Activated naive CD4-positive, alpha-beta T cell (primary cell): ENCODE measurements around the gene ESR2.
"Not testable (repeated sequence)": the region's sequence is repeated elsewhere in the genome, so short reads cannot be mapped to it uniquely, and the experiment has no call there.

Experiments
- DNase-seq, 4 experiments: peaks; one replicate each; lab custom pipeline; 2025; lab: John Stamatoyannopoulos, UW

ESR2 gene

GRCh38 chr14:64137657-64138290, 156.4 kb downstream of the ESR2 start:
- no peak for DNase-seq

DNA sequence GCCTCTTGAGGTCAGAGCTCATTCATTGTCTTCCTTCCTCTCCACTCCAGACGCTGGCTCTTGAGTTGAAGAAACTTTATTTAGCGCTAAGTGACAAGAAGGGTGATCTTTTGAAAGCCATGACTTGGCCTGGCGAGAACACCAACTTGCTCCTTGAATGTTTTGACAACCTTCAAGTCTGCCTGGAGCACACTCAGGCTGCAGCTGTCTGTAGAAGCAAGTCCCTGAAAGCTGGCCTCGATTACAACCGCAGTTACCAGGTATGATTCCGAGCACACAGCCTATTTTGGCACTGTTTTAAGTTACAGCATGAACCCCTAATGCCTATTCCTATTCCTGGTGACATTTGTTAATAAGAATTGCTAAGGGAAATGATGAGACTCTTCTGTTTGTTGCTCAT, 167.6 kb downstream of the ESR2 start:
- no peak for DNase-seq

- no peak for DNase-seq
Observed at GRCh38 chr14:64125270-64125669, 168.9 kb downstream of the ESR2 start.

DNA sequence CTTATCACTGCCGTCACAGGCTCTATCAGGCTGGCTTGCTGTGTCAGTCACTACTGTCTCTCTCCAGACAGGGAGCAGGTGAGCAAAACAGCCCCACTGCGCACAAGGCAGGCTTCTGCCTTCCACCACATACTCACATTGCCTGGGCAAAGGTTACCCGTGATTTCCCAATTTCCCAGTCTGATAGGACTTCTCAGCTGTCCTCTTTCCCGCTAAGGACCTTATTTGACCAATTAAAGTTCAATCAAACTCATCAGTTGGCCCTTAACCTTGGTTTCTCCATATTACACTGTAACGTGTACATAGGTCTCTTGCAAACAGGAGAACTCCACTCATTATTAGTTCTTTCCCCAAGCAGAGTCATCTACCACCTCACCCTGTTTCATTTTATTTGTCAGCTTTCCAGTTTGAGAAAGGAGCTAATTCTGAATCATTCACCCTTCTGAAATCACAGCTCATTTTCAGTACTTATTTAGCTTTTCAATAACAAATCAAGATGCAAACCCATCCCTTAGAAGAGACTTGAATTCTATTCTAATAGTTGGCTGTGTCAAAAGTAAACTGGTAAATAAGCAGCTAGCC, 170.8 kb downstream of the ESR2 start:
- no peak for DNase-seq

DNA sequence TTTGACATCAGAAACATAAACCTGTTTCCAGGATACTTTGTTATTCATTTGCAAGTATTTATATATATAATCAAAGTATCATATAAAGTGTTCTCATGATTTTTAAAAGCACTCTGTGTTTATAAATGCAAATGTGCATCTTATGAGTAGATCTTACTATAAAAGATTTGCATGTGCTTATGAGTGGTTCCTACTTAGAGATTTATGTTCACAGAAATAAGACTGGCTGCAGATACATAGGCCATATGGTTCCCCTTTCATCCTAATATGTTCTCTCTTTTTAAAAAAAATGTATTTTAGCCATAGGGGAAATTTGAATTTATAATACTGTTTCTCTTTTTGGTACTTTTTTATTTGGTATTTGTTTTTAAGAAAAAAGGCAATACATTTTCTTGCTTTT, 174.2 kb downstream of the ESR2 start:
- DNase-seq: no peak

DNA sequence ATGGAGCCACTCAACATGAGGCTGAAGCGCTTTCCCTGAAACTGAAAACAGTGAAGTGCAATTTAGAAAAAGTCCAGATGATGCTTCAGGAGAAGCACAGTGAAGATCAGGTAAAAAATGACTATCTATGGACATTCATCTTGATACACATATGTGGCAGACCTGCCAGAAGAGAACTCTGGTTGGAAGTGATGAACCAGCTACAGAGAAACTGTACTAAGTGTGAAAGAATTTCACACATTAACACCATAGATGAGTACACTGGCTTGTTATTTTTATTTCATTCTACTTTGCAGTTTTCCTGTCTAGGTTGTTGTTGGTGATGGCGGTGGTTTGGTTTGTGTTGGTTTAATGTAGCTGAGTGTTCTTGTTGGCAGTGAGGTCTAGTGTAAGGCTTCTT, 174.7 kb downstream of the ESR2 start:
- DNase-seq: no peak

- no peak for DNase-seq
Observed at GRCh38 chr14:64118892-64119291, 175.3 kb downstream of the ESR2 start.

GRCh38 chr14:64118403-64118742, 175.8 kb downstream of the ESR2 start:
- DNase-seq: not testable (repeated sequence)

- no peak for DNase-seq
Observed at GRCh38 chr14:64117671-64118402, 176.3 kb downstream of the ESR2 start.

DNA sequence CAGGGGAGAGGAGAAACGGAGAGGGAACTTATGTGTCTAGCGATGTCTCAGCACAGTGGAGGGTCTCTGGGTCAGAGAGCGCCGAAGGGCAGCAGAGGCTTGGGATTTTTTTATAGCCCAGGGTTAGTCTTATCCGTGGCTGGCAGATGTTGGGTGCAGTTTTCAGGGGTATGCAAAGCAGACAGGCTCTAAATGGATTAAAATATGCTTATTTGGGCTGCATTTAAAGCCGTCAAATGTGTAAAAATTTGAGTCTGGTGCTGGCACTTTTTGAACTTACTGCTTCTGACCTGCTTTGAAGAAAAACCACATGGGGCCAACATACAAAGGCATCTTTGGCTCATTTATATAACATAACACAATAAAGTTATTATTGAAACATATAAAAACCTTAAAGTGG, 178.8 kb downstream of the ESR2 start:
- no peak for DNase-seq

- DNase-seq: no peak
Observed at GRCh38 chr14:64114796-64115195, 179.4 kb downstream of the ESR2 start.

- no peak for DNase-seq
Observed at GRCh38 chr14:64114166-64114565, 180.0 kb downstream of the ESR2 start.

- DNase-seq: no peak
Observed at GRCh38 chr14:64112867-64113678, 181.1 kb downstream of the ESR2 start.

GRCh38 chr14:64110802-64111201, 183.4 kb downstream of the ESR2 start:
- no peak for DNase-seq

DNA sequence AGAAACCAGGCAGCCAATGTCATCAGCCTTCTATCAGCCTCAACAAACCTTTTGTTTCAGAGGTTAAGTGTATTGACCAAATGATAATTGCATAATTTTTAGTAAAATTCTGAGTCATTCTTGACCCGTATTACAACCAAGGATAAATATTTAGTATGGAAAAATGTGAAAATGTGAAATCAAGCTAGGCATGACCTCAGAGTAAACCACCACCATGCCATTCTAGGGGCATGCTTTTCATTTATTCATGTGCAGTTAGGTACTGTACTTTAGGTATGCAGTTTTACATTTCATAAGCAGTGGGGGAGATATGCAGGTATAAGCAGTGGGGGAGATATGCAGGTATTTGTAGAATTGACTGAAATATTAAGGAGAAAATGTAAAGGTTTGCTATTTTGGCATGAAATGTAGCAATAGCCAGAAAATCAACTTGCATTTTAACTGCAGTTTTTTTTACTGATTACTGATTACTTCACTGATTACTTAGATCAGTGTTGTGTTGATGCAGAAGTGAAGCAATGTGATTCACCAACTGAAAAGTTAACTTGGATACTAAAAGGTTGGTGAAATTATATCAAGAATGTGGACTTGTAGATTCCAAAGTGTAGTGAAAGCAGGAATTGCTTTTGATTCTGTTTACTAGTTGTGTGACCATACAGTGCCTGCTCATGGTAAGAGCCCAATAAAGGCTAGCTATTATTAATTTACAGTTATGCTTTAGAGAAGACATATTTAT, 184.2 kb downstream of the ESR2 start:
- DNase-seq: no peak

DNA sequence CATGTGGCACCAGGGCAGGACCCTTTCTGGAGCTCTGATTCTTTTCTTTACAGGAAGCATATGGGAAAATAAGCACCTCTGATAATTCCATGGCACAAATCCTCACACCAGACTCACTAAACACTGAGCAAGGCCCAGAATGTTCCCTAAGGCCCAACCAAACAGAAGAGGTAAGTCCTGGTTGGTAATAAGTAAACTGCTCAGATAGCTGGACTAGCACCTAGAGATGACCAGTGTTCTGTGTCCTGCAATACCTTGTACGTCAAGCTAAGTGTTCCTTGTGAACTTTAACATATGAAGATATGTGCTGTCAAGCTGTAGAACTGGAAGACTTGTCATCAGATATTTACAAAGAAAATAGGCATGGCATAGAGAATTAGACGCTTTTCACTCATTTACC, 186.7 kb downstream of the ESR2 start:
- DNase-seq: no peak

- DNase-seq: no peak
Observed at GRCh38 chr14:64098120-64098519, 196.1 kb downstream of the ESR2 start.

DNA sequence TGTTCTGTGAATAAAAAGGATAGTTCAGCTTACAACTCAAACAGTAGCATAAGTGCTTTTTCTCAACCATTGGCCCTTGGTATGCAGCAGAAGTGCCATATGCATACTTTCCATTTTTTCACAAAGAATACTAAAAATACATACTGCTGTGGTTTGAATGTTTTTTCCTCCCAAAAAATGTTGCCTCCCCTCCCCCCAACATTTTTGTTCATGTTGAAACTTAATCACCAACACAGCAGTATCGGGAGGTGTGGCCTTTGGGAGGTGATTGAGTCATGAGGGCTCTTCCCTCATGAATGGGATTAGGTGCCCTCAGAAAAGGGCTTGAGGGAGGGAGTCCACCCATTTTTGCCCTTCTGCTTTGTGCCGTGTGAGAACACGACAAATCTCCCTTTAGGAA, 198.6 kb downstream of the ESR2 start:
- DNase-seq: no peak

DNA sequence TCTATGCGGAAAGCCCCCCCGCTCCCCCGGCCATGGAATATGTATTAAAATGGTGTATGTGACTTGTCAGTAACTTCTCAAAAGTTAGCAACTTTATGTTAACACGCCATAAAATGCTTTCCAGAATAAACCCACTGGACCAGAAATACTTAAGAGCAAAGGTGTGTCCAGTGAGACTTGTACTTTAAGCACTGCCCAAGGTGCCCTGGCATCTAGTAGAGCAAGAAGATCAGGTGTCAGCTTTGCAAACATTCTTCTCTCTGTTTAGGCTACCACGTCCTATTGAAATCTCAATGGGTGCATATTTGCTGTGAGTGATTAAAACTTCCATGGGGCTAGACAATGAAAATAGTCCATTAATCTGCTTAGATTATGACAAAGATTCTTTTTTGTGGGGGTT, 201.2 kb downstream of the ESR2 start:
- no peak for DNase-seq

- DNase-seq: no peak
Observed at GRCh38 chr14:64092338-64092737, 201.8 kb downstream of the ESR2 start.

- DNase-seq: no peak
Observed at GRCh38 chr14:64091217-64091616, 203.0 kb downstream of the ESR2 start.

DNA sequence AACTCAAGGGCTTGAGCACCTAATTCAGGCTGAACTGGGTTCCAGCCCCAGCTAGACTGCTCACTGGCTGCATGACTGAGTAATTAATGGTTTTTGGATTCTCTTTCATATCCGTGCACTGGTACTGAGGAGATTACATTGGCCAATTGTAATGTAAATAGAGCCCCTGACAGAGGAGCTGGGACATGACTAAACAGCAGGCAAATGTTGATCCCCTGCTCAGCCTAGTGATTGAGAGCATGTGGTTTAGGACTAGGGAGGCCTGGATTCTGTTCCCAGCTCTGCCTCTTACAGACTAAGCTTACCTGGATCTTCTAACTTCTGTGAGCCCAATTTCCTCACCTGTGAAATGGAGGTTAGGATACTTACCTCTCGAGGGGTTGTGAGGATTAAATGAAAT, 204.3 kb downstream of the ESR2 start:
- no peak for DNase-seq
